Glutamatergic neuron (in vitro differentiated cells): ENCODE results near the gene SYNDIG1. TPM values are rescaled to one million over a fixed set of nuclear protein-coding genes. Genes with fewer than 3 reads are reported as not detected.

Source experiments
- DNase-seq: peaks from one replicate; pipeline ENCODE4 v3.0.0; 2022
- H3K27ac Mint-ChIP-seq: one replicate; pipeline ENCODE4 v1.8.0; 2020; ENCODE audit warnings: mild to moderate bottlenecking, mixed read lengths, inconsistent platforms; ENCODE audit not compliant: unreplicated experiment
- H3K27me3 Mint-ChIP-seq: one replicate; pipeline ENCODE4 v1.8.0; 2020; ENCODE audit warnings: mild to moderate bottlenecking, moderate library complexity, mixed read lengths, inconsistent platforms; ENCODE audit not compliant: unreplicated experiment
- H3K36me3 Mint-ChIP-seq: one replicate; pipeline ENCODE4 v1.8.0; 2020; ENCODE audit warnings: mild to moderate bottlenecking, mixed read lengths, inconsistent platforms; ENCODE audit not compliant: unreplicated experiment
- H3K4me1 Mint-ChIP-seq: one replicate; pipeline ENCODE4 v1.8.0; 2020; ENCODE audit warnings: mild to moderate bottlenecking, low read depth, mixed read lengths, inconsistent platforms; ENCODE audit not compliant: unreplicated experiment
- H3K4me3 Mint-ChIP-seq: one replicate; pipeline ENCODE4 v1.8.0; 2020; ENCODE audit warnings: mild to moderate bottlenecking, mixed read lengths, inconsistent platforms; ENCODE audit not compliant: unreplicated experiment
- H3K9me3 Mint-ChIP-seq: one replicate; pipeline ENCODE4 v1.8.0; 2020; ENCODE audit warnings: mild to moderate bottlenecking, moderate library complexity, mixed read lengths, inconsistent platforms; ENCODE audit not compliant: unreplicated experiment
- total RNA-seq: library from RNA; stranded (reverse); fragmentation: NEBNext Ultra II Directional; extraction: Animal tissue kit (Norgen Biotek cat#: 25700); gene quantifications from one replicate; pipeline ENCODE4 v1.2.1, GENCODE V29; 2021; ENCODE audit not compliant: unreplicated experiment
- TF ChIP-seq, protein P1 (sequence below): fragments of 200-600 bp; sonication (generic); IDR thresholded peaks from one replicate; pipeline ENCODE4 v1.5.0; 2021; ENCODE audit not compliant: partially characterized antibody, unreplicated experiment

Gene SYNDIG1
- total RNA-seq, 1 donor from 2014 or later = 10.4 TPM

DNA sequence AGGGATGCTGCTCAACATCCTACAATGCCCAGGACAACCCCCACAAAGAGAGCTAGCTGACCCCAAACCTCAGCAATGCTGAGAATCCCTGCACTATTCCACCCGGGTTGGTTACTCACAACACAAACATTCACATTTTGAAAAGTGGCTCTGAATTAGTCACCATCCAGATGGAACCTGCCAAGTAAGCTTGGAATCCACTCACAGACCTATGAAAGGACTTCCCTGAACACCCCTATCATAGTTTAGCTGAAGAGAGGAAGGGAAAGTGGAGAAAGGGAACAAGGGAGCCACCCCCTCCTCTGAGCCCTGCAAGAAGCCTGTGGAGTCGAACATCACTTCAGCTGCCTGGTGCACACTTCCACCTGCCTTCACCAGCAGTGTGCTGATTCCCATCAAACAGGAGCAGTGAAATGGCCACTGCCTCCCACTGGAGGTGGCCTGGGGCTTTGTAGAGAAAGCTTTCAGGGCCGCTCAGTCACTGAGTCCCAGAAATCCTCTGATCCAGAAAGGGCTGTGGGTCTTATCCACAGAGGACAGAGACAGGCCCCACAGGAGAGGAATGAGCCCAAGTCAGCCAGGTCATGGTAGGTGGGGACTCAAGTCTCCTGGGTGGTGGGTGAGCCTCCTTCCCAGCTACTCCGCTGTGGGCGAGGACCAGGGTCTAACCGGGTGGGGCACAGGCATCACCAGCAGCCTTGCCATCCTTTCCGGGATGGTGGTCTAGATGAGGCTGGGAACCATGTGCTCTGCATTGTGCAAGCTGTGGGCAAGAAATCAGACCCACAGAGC lies 203.7 kb downstream of the SYNDIG1 start:
- H3K27me3 Mint-ChIP-seq = peaks cover 11% of the 10 kb centered on the region
- H3K9me3 Mint-ChIP-seq = peaks cover 9% of the 10 kb centered on the region
- H3K4me1 Mint-ChIP-seq = no peaks in the 10 kb centered on the region
- TF ChIP-seq, protein P1, sequence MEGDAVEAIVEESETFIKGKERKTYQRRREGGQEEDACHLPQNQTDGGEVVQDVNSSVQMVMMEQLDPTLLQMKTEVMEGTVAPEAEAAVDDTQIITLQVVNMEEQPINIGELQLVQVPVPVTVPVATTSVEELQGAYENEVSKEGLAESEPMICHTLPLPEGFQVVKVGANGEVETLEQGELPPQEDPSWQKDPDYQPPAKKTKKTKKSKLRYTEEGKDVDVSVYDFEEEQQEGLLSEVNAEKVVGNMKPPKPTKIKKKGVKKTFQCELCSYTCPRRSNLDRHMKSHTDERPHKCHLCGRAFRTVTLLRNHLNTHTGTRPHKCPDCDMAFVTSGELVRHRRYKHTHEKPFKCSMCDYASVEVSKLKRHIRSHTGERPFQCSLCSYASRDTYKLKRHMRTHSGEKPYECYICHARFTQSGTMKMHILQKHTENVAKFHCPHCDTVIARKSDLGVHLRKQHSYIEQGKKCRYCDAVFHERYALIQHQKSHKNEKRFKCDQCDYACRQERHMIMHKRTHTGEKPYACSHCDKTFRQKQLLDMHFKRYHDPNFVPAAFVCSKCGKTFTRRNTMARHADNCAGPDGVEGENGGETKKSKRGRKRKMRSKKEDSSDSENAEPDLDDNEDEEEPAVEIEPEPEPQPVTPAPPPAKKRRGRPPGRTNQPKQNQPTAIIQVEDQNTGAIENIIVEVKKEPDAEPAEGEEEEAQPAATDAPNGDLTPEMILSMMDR = no peak
- H3K36me3 Mint-ChIP-seq = no peaks in the 10 kb centered on the region
- no peak overlapping the region for H3K27ac Mint-ChIP-seq
- no peak overlapping the region for H3K4me3 Mint-ChIP-seq
- DNase-seq = no peak

DNA sequence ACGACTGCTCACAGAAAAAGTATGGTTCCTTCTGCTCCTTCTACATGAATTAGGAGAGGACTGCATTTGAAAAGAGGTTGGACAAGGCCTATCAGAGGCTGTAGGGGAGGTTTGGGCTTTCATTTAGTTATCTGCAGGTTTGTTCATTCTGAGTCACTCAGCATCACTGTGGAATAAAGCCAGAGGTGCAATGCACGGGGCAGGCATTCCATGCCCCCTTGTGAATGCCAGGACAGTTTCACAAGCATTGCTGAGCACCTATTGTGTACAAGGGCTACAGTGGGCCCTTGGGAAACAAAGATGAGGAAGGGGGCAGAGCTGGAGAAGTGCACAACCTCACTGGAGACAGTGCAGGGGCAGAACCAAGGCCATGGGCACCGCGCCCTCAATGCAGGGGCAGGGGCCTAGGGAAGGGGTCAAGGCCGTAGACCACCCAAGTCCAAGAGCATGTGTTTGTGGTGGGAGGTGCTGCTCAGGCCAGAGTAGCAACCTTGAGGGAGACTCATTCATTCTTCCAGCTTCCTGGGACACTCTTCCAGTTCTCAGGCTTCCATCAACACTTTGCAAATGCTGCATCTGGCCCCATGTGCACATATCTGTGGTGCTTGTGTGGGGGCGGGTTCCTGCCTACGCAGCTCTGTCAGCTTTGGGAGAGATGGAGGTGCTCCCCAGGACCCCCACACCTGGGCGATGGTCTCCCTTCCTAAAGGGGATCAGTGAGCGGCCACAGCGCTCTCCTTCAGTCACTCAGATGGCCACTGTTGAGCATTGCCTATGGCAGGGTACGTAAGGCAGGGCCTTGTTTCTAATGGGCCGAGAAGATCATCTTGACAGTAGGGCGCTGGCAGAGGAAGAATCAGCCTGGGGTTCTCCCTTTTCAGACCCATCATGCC lies 204.5 kb downstream of the SYNDIG1 start:
- TF ChIP-seq, protein P1 = no peak
- Mint-ChIP-seq H3K36me3 (no peaks in the 10 kb centered on the region), H3K27ac (no peak overlapping the region), H3K9me3 (peaks cover 8% of the 10 kb centered on the region), H3K4me3 (no peak overlapping the region), H3K4me1 (no peaks in the 10 kb centered on the region), H3K27me3 (peaks cover 10% of the 10 kb centered on the region)
- DNase-seq = no peak

DNA sequence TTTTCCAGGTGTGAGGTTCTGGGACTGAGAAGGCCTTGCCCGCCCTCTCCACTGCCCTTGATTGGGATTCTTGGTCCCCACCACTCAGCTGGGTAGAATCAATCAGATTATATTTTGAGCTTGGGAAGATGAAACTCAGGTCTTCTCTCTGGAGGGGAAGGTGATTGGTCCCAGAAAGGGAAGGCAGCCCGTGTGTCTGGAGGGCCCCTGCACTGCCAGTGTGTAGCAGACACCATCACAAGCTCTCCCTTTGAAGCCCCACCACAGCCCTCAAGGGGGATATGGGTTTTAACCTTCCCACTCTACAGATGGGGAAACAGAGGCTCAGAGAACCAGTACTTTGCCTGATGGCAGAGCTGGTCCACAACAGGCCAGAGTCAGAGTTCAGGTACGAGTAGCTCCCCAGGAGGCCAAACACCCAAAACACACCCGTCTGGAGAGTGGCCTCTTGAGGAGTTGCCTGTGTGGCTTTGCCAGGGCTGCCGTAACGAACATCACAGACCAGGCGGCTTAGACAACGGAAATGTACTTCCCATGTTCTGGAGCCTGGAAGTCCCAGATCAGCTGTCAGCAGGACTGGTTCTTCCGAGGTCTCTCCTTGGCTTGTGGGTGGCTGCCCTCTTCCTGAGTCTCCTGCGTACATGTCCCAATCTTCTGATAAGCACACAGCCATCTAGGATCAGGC lies 205.6 kb downstream of the SYNDIG1 start:
- peaks cover 6% of the 10 kb centered on the region for H3K9me3 Mint-ChIP-seq
- DNase-seq = no peak
- H3K27ac Mint-ChIP-seq = no peak overlapping the region
- H3K4me3 Mint-ChIP-seq = no peak overlapping the region
- H3K4me1 Mint-ChIP-seq = no peaks in the 10 kb centered on the region
- TF ChIP-seq, protein P1 = no peak
- peaks cover 6% of the 10 kb centered on the region for H3K27me3 Mint-ChIP-seq
- H3K36me3 Mint-ChIP-seq = no peaks in the 10 kb centered on the region

DNA sequence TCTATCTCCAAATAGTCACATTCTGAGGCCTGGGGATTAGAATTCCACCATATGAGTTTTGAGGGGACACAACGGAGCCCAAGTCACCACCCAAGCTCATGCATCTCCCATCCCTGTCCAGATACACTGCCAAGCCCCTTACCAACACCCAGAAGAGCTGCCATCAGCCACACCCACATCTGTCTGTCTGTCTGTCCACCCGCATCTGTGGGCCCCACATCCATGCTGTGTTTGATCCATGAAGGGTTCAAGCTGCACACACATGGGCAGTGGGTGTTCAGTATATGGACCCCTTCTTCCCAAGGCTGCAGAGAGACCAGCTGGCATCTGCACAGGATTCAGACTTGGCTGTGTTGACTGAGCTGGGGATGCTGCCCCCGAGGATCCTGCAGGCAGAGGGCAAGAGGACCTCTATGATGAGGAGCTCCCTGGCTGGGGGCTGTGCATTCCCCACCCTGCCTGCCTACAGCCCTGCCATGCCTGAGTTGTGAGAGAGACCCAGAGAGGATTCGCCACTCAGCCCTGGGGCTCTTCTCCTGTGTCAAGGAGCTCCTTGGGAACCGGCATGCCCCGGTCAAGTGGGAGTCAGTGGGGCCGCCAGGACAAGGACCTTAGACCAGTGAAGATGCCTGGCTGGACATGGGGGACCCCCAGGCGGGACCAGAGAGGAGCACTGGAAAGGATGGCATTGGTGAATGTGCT lies 206.4 kb downstream of the SYNDIG1 start:
- peak; percentile 12 for DNase-seq
- Mint-ChIP-seq H3K27ac (no peak overlapping the region), H3K9me3 (peaks cover 6% of the 10 kb centered on the region), H3K4me1 (no peaks in the 10 kb centered on the region), H3K27me3 (peaks cover 6% of the 10 kb centered on the region), H3K36me3 (no peaks in the 10 kb centered on the region), H3K4me3 (no peak overlapping the region)
- TF ChIP-seq, protein P1 = no peak
